ENCODE measurements around the gene KSR2.

Gene KSR2

GRCh38 chr12:117968826-117969659, at the start of gene KSR2:
KSR2 (minus strand) TSS chr12:117968990; CDS start chr12:117968255, 735 bp downstream.
- H3K79me2 ChIP-seq (ENCODE audit: insufficient read depth, low read length), result no peaks in the 10 kb centered on the region
- H3K36me3 ChIP-seq (ENCODE audit: insufficient read depth, low read length), result no peaks in the 10 kb centered on the region
- peak within 1 kb of the TSS; percentile 34 for H3K27ac ChIP-seq (ENCODE audit: low read depth, low read length, poor library complexity, severe bottlenecking)
- H3F3A ChIP-seq (ENCODE audit: insufficient read depth, low read length), result no peaks in the 10 kb centered on the region
- TF ChIP-seq CTCF (IDR thresholded peaks at IDR 0.05; ENCODE audit: low read length) (no peak), EZH2 (IDR thresholded peaks at IDR 0.05; ENCODE audit: borderline replicate concordance, low read length) (no peak)
- peak within 1 kb of the TSS; percentile 63; the same call in 1 of the 2 replicates for H2AFZ ChIP-seq (ENCODE audit: low read length)
- H3K9me3 ChIP-seq (ENCODE audit: low read length), result peaks cover 6% of the 10 kb centered on the region; the same call in 1 of the 2 replicates
- peak within 1 kb of the TSS; percentile 84 for H3K4me2 ChIP-seq (ENCODE audit: low read length)
- H3K27me3 ChIP-seq (ENCODE audit: insufficient read depth, low read length), result peaks cover 5% of the 10 kb centered on the region
- peak within 1 kb of the TSS; percentile 69 for H3K9ac ChIP-seq (ENCODE audit: low read length)
- peak within 1 kb of the TSS; percentile 72 for H3K4me3 ChIP-seq (ENCODE audit: low read depth, low read length, poor library complexity, severe bottlenecking)
- no peaks in the 10 kb centered on the region for H3K9me2 ChIP-seq (ENCODE audit: low read depth, low read length)
- H3K4me1 ChIP-seq (ENCODE audit: insufficient read depth, low read length, severe bottlenecking), result peaks cover 20% of the 10 kb centered on the region
- H4K20me1 ChIP-seq (ENCODE audit: insufficient read depth, low read length), result no peaks in the 10 kb centered on the region

DNA sequence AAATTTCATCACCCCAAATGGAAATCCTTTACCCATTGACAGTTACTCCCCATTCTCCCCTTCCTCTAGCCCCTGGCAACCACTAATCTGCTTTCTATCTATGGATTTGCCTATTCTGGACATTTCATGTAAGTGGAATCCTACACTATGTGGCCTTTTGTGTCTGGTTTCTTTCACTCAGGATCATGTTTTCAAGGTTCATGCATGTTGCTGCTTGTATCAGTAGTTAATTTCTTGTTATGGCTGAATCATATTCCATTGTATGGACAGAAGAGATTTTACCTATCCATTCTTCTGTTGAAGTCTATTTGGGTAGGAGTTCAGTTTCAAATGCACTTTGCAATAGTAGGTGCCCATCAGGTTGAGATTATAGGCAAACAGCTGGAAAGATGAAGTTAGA, 49.1 kb upstream of the KSR2 start:
- Histone ChIP-seq H3K4me1 (ENCODE audit: insufficient read depth, low read length, severe bottlenecking) (peaks cover 19% of the 10 kb centered on the region), H2AFZ (ENCODE audit: low read length) (no peak overlapping the region), H3K9ac (ENCODE audit: low read length) (peak overlapping the region; percentile 79), H3K4me2 (ENCODE audit: low read length) (peak overlapping the region; percentile 75), H3K79me2 (ENCODE audit: insufficient read depth, low read length) (peaks cover 10% of the 10 kb centered on the region; the same call in 1 of the 2 replicates), H3K9me2 (ENCODE audit: low read depth, low read length) (no peaks in the 10 kb centered on the region), H3K9me3 (ENCODE audit: low read length) (no peaks in the 10 kb centered on the region), H3K27ac (ENCODE audit: low read depth, low read length, poor library complexity, severe bottlenecking) (no peak overlapping the region), H3K36me3 (ENCODE audit: insufficient read depth, low read length) (peaks cover 43% of the 10 kb centered on the region), H3F3A (ENCODE audit: insufficient read depth, low read length) (no peaks in the 10 kb centered on the region), H3K27me3 (ENCODE audit: insufficient read depth, low read length) (no peaks in the 10 kb centered on the region), H4K20me1 (ENCODE audit: insufficient read depth, low read length) (no peaks in the 10 kb centered on the region), H3K4me3 (ENCODE audit: low read depth, low read length, poor library complexity, severe bottlenecking) (peak overlapping the region; percentile 76)
- TF ChIP-seq EZH2 (IDR thresholded peaks at IDR 0.05; ENCODE audit: borderline replicate concordance, low read length) (no peak), CTCF (IDR thresholded peaks at IDR 0.05; ENCODE audit: low read length) (no peak)

GRCh38 chr12:118016424-118017264, 47.9 kb upstream of the KSR2 start, which contains the start of gene RFC5:
RFC5 (plus strand) TSS chr12:118016703; CDS start chr12:118016828, 125 bp downstream.
- H2AFZ ChIP-seq (ENCODE audit: low read length), result no peak within 1 kb of the TSS
- H3K79me2 ChIP-seq (ENCODE audit: insufficient read depth, low read length), result peaks cover 10% of the 10 kb centered on the region; the same call in 1 of the 2 replicates
- H3K36me3 ChIP-seq (ENCODE audit: insufficient read depth, low read length), result peaks cover 33% of the 10 kb centered on the region
- peak within 1 kb of the TSS; percentile 75 for H3K4me2 ChIP-seq (ENCODE audit: low read length)
- H3K9me2 ChIP-seq (ENCODE audit: low read depth, low read length), result no peaks in the 10 kb centered on the region
- H3F3A ChIP-seq (ENCODE audit: insufficient read depth, low read length), result no peaks in the 10 kb centered on the region
- no peak within 1 kb of the TSS for H3K27ac ChIP-seq (ENCODE audit: low read depth, low read length, poor library complexity, severe bottlenecking)
- H3K4me1 ChIP-seq (ENCODE audit: insufficient read depth, low read length, severe bottlenecking), result peaks cover 19% of the 10 kb centered on the region
- no peaks in the 10 kb centered on the region for H4K20me1 ChIP-seq (ENCODE audit: insufficient read depth, low read length)
- no peaks in the 10 kb centered on the region for H3K9me3 ChIP-seq (ENCODE audit: low read length)
- peak within 1 kb of the TSS; percentile 76 for H3K4me3 ChIP-seq (ENCODE audit: low read depth, low read length, poor library complexity, severe bottlenecking)
- TF ChIP-seq CTCF (IDR thresholded peaks at IDR 0.05; ENCODE audit: low read length) (no peak), EZH2 (IDR thresholded peaks at IDR 0.05; ENCODE audit: borderline replicate concordance, low read length) (no peak)
- peak within 1 kb of the TSS; percentile 79 for H3K9ac ChIP-seq (ENCODE audit: low read length)
- H3K27me3 ChIP-seq (ENCODE audit: insufficient read depth, low read length), result no peaks in the 10 kb centered on the region
